Endothelial cell of umbilical vein (primary cell): Measurements from ENCODE around the gene SLC35G6. TPM values are rescaled to one million over a fixed set of nuclear protein-coding genes. Genes with fewer than 3 reads are reported as not detected.

ENCODE experiments used
- BruUV-seq: library from RNA; stranded (reverse); fragments of 400-500 nt; replicated peaks from 2 replicates; lab custom pipeline; 2021; lab: Mats Ljungman, UMichigan
- CTCF ChIA-PET: fragments of 300-600, 350-600 bp; sonication (Branson Sonifier 250); formaldehyde crosslinking; loops from one replicate; lab custom pipeline; 2021; ENCODE audit warnings: antibody characterized with exemption, inconsistent platforms; lab: Charles Lee
- POLR2A ChIA-PET: fragments of 300-600, 350-600 bp; sonication (Branson Sonifier 250); formaldehyde crosslinking; loops from one replicate; lab custom pipeline; 2021; ENCODE audit warnings: antibody characterized with exemption, inconsistent platforms; lab: Charles Lee
- DNase-seq: peaks from one replicate; pipeline ENCODE4 v3.0.0-alpha.2; 2011; ENCODE audit warnings: low read depth, low spot score
- FAIRE-seq: peaks from 2 replicates; lab custom pipeline; 2011; peaks lifted over from hg19 to GRCh38; lab: Jason Lieb, UNC
- H2AFZ ChIP-seq: 2 replicates; pipeline ENCODE4 v1.6.0; 2012; ENCODE audit warnings: low read depth, low read length, control low read depth, inconsistent platforms
- H3K27ac ChIP-seq: 2 replicates; pipeline ENCODE4 v1.5.1; 2011; ENCODE audit warnings: low read depth, mild to moderate bottlenecking, control low read depth, low read length, moderate library complexity; ENCODE audit not compliant: insufficient read depth
- H3K27me3 ChIP-seq, 2 experiments: 2 replicates each; pipeline versions ENCODE4 v1.6.0 to v1.6.1; 2011; ENCODE audit warnings: low read length in 2 of 2, mixed read lengths in 1 of 2; ENCODE audit not compliant: control insufficient read depth in 2 of 2, insufficient read depth in 2 of 2
- H3K36me3 ChIP-seq, 2 experiments: 2 replicates in 1 of 2; 3 replicates in 1 of 2; pipeline ENCODE4 v1.5.1; 2011; ENCODE audit warnings: low read length in 2 of 2, mild to moderate bottlenecking in 1 of 2, moderate library complexity in 1 of 2; ENCODE audit not compliant: control insufficient read depth in 2 of 2, insufficient read depth in 2 of 2; ENCODE audit errors: extremely low read depth in 1 of 2
- H3K4me1 ChIP-seq: 3 replicates; pipeline ENCODE4 v1.5.1; 2011; ENCODE audit warnings: mild to moderate bottlenecking, low read length; ENCODE audit not compliant: control insufficient read depth, insufficient read depth; ENCODE audit errors: extremely low read depth
- H3K4me2 ChIP-seq: 2 replicates; pipeline ENCODE4 v1.6.1; 2011; ENCODE audit warnings: low read length, control low read depth, mixed read lengths; ENCODE audit not compliant: insufficient read depth
- H3K4me3 ChIP-seq, 3 experiments: fragments of 200-600 bp in 1 of 3; sonication (generic), shearing (Covaris generic) in 1 of 3; replicated peaks in 1 of 3; 2 replicates each; pipeline ENCODE4 v1.5.1; 2011 to 2016; ENCODE audit warnings: control low read depth in 3 of 3, low read length in 3 of 3, mild to moderate bottlenecking in 2 of 3, inconsistent platforms in 1 of 3, low read depth in 1 of 3, moderate library complexity in 1 of 3; ENCODE audit not compliant: insufficient read depth in 1 of 3
- H3K79me2 ChIP-seq: 2 replicates; pipeline ENCODE4 v1.6.0; 2012; ENCODE audit warnings: low read length, inconsistent platforms; ENCODE audit not compliant: control insufficient read depth, insufficient read depth
- H3K9ac ChIP-seq: replicated peaks from 2 replicates; pipeline ENCODE3; 2011; ENCODE audit warnings: low read length, control low read depth; ENCODE audit not compliant: insufficient read depth; ENCODE audit errors: extremely low read depth
- H3K9me1 ChIP-seq: replicated peaks from 3 replicates; pipeline ENCODE4 v1.6.0; 2011; ENCODE audit warnings: mild to moderate bottlenecking, low read length; ENCODE audit not compliant: control insufficient read depth, insufficient read depth; ENCODE audit errors: extremely low read depth
- H3K9me3 ChIP-seq: replicated peaks from 2 replicates; pipeline ENCODE4 v1.5.1; 2012; ENCODE audit warnings: low read length, inconsistent platforms; ENCODE audit not compliant: control insufficient read depth, insufficient read depth
- H4K20me1 ChIP-seq: replicated peaks from 2 replicates; pipeline ENCODE3; 2011; ENCODE audit warnings: mild to moderate bottlenecking, low read length; ENCODE audit not compliant: control insufficient read depth, insufficient read depth; ENCODE audit errors: extremely low read depth
- CTCF ChIP-seq, 2 donors: IDR thresholded peaks; 1 replicate in 1 of 2; 2 replicates in 1 of 2; pipeline ENCODE4 v1.5.1; 2011; ENCODE audit warnings: low read length in 2 of 2, mild to moderate bottlenecking in 2 of 2, moderate library complexity in 2 of 2, control low read depth in 1 of 2, inconsistent platforms in 1 of 2, low read depth in 1 of 2; ENCODE audit not compliant: insufficient read depth in 1 of 2; ENCODE audit errors: extremely low read depth in 1 of 2
- EZH2 ChIP-seq: IDR thresholded peaks from 2 replicates; pipeline ENCODE4 v1.6.1; 2012; ENCODE audit warnings: borderline replicate concordance, low read depth, mild to moderate bottlenecking, moderate library complexity, low read length, inconsistent platforms; ENCODE audit not compliant: severe bottlenecking
- FOS ChIP-seq: IDR thresholded peaks from 2 replicates; pipeline ENCODE4 v1.6.1; 2011; ENCODE audit warnings: mild to moderate bottlenecking, low read length, moderate library complexity, borderline replicate concordance; ENCODE audit not compliant: insufficient read depth
- GATA2 ChIP-seq: IDR thresholded peaks from 2 replicates; pipeline ENCODE4 v1.7.0; 2011; ENCODE audit warnings: low read depth, mild to moderate bottlenecking, moderate library complexity, mixed read lengths, low read length; ENCODE audit not compliant: insufficient read length, insufficient read depth
- JUN ChIP-seq: IDR thresholded peaks from 2 replicates; pipeline ENCODE4 v1.6.1; 2011; ENCODE audit warnings: borderline replicate concordance, low read depth; ENCODE audit not compliant: insufficient read length, insufficient read depth
- MAX ChIP-seq: IDR thresholded peaks from 2 replicates; pipeline ENCODE4 v1.6.1; 2011; ENCODE audit not compliant: insufficient read depth, insufficient read length
- MYC ChIP-seq: IDR thresholded peaks from one replicate; pipeline ENCODE4 v1.6.1; 2011; ENCODE audit warnings: mild to moderate bottlenecking, low read depth, low read length
- POLR2A ChIP-seq: IDR thresholded peaks from 2 replicates; pipeline ENCODE4 v1.6.1; 2012; ENCODE audit warnings: low read depth, mild to moderate bottlenecking, control low read depth, low read length
- POLR2AphosphoS5 ChIP-seq: IDR thresholded peaks from 2 replicates; pipeline ENCODE4 v1.6.1; 2012; ENCODE audit warnings: low read depth, mild to moderate bottlenecking, control low read depth, low read length, moderate library complexity; ENCODE audit not compliant: insufficient read depth
- dilution Hi-C: fragments of 300-500 bp; cut with MboI; formaldehyde crosslinking; loops from one replicate; pipeline ENCODE4 v1.15.0; 2019; ENCODE audit warnings: low sequenced_read_pairs; ENCODE audit not compliant: extremely low pct_ligation_motif_present
- intact Hi-C: fragments of 100-400 bp; cut with micrococcal nuclease; formaldehyde crosslinking; loops from one replicate; pipeline ENCODE4 v1.10.0; 2022
- polyA plus RNA-seq, 4 experiments: library from polyadenylated mRNA; depleted of rRNA in 3 of 4; stranded (reverse) in 3 of 4; unstranded in 1 of 4; fragments of >200 nt; gene quantifications; 2 replicates each; pipeline versions ENCODE4 v1.2.1 to v1.2.3, GENCODE V29; 2011 to 2012; ENCODE audit warnings: missing spikeins in 1 of 4
- total RNA-seq: library from RNA; stranded (reverse); gene quantifications from 2 replicates; pipeline ENCODE4 v1.2.3, GENCODE V29; 2021

Gene SLC35G6
- total and polyA plus RNA-seq, 2 donors (not counting 3 experiments of a cell fraction or from before 2014, with no cell fraction given): not detected

GRCh38 chr17:7463372-7463846, 17.8 kb upstream of the SLC35G6 start:
- Histone ChIP-seq H3K36me3 (peaks cover 0 to 16% of the 10 kb centered on the region in 2 experiments), H3K79me2 (peaks cover 5% of the 10 kb centered on the region), H3K4me3 (no peak overlapping the region), H4K20me1 (no peaks in the 10 kb centered on the region), H3K27me3 (no peaks in the 10 kb centered on the region), H3K4me1 (no peaks in the 10 kb centered on the region), H2AFZ (no peak overlapping the region), H3K4me2 (no peak overlapping the region), H3K9me3 (no peaks in the 10 kb centered on the region), H3K9ac (no peak overlapping the region), H3K27ac (no peak overlapping the region), H3K9me1 (no peaks in the 10 kb centered on the region)
- no TSS peak for BruUV-seq
- dilution Hi-C loops: no loop called here
- DNase-seq (no peak), FAIRE-seq (no peak)
- CTCF ChIA-PET: interaction anchor here (1.4 kb wide), 1 partner anchor 36 kb away, joined by 3 read pairs; no protein-coding TSS in a partner anchor
- intact Hi-C loops: no loop called here
- TF ChIP-seq MAX: no peak
- no peak for TF ChIP-seq POLR2AphosphoS5
- TF ChIP-seq JUN: no peak
- TF ChIP-seq FOS: no peak
- no peak for TF ChIP-seq POLR2A
- TF ChIP-seq EZH2: no peak
- TF ChIP-seq MYC: no peak
- no peak for TF ChIP-seq CTCF (IDR thresholded peaks at IDR 0.05; ENCODE audit: extremely low read depth in 1 of 2, insufficient read depth in 1 of 2, low read depth in 1 of 2, low read length in 2 of 2)
- TF ChIP-seq GATA2: no peak
- POLR2A ChIA-PET: no interaction called here
